Endothelial cell of hepatic sinusoid (primary cell): ENCODE data around the gene CNIH1.

Experiments used
- in situ Hi-C: cut with HindIII; loops from 2 replicates; pipeline ENCODE4 v1.10.0; 2017; ENCODE audit warnings: low sequenced_read_pairs

The CNIH1 gene

GRCh38 chr14:54440873-54441868 is at the start of gene CNIH1:
TSS of gene CNIH1 (minus strand) at chr14:54441374. CDS start at chr14:54441327, 47 bp downstream.
- in situ Hi-C loops: loop anchor here (5.0 kb wide), 1 partner anchor 51 kb away; no protein-coding TSS in a partner anchor

GRCh38 chr14:54490445-54491175 is 49.4 kb upstream of the CNIH1 start:
- in situ Hi-C loops: loop anchor here (5.0 kb wide), 1 partner anchor 48 kb away; the partner anchor contains the start of gene CNIH1

- in situ Hi-C loops: loop anchor here (5.0 to 10.0 kb wide), 2 partner anchors 48 to 55 kb away; partner anchors contain the start of gene CNIH1
These were observed 48.7 kb upstream of the CNIH1 start for GRCh38 chr14:54489731-54490444.

GRCh38 chr14:54489318-54489683 is 48.1 kb upstream of the CNIH1 start:
- in situ Hi-C loops: loop anchor here (10.0 kb wide), 1 partner anchor 56 kb away; no protein-coding TSS in a partner anchor

GRCh38 chr14:54488646-54489317 is 47.6 kb upstream of the CNIH1 start, which contains the start of gene GMFB:
TSS of gene GMFB (minus strand) at chr14:54488980. CDS start at chr14:54488927, 53 bp downstream.
- in situ Hi-C loops: loop anchor here (10.0 kb wide), 1 partner anchor 56 kb away; no protein-coding TSS in a partner anchor

- in situ Hi-C loops: loop anchor here (10.0 kb wide), 1 partner anchor 57 kb away; no protein-coding TSS in a partner anchor
These were observed 47.1 kb upstream of the CNIH1 start for GRCh38 chr14:54488318-54488645.

GRCh38 chr14:54487771-54488170 is 46.6 kb upstream of the CNIH1 start:
- in situ Hi-C loops: loop anchor here (10.0 kb wide), 1 partner anchor 57 kb away; no protein-coding TSS in a partner anchor

- in situ Hi-C loops: loop anchor here (10.0 kb wide), 1 partner anchor 58 kb away; no protein-coding TSS in a partner anchor
These were observed 45.5 kb upstream of the CNIH1 start for GRCh38 chr14:54486685-54487084.

- in situ Hi-C loops: loop anchor here (10.0 kb wide), 1 partner anchor 61 kb away; no protein-coding TSS in a partner anchor
These were observed 42.7 kb upstream of the CNIH1 start for GRCh38 chr14:54483846-54484245.

- in situ Hi-C loops: loop anchor here (10.0 kb wide), 1 partner anchor 62 kb away; no protein-coding TSS in a partner anchor
These were observed 42.0 kb upstream of the CNIH1 start for GRCh38 chr14:54483073-54483745.

GRCh38 chr14:54481695-54482094 is 40.5 kb upstream of the CNIH1 start:
- in situ Hi-C loops: loop anchor here (10.0 kb wide), 1 partner anchor 63 kb away; no protein-coding TSS in a partner anchor

GRCh38 chr14:54480830-54481562 is 39.8 kb upstream of the CNIH1 start:
- in situ Hi-C loops: loop anchor here (10.0 kb wide), 1 partner anchor 64 kb away; no protein-coding TSS in a partner anchor

GRCh38 chr14:54478636-54479215 is 37.6 kb upstream of the CNIH1 start:
- in situ Hi-C loops: no loop called here

- in situ Hi-C loops: no loop called here
These were observed 34.7 kb upstream of the CNIH1 start for GRCh38 chr14:54475911-54476310.

- in situ Hi-C loops: no loop called here
These were observed 34.2 kb upstream of the CNIH1 start for GRCh38 chr14:54475187-54475899.

GRCh38 chr14:54474232-54474793 is 33.1 kb upstream of the CNIH1 start:
- in situ Hi-C loops: no loop called here

- in situ Hi-C loops: no loop called here
These were observed 31.1 kb upstream of the CNIH1 start for GRCh38 chr14:54472315-54472714.
